Brain microvascular endothelial cell (primary cell): ENCODE data around the gene ETFA.
A peak's percentile ranks its signal among the peaks of the same experiment; 100 is the strongest.

ENCODE experiments used
- DNase-seq: peaks from one replicate; pipeline ENCODE4 v3.0.0-alpha.2; 2020
- H3K27ac ChIP-seq: fragments of 250-450 bp; sonication (Bioruptor Pico); 2 replicates; pipeline ENCODE4 v1.5.1; 2020; ENCODE audit warnings: mild to moderate bottlenecking, moderate library complexity
- H3K27me3 ChIP-seq: fragments of 250-450 bp; sonication (Bioruptor Pico); replicated peaks from 2 replicates; pipeline ENCODE4 v1.5.1; 2020; ENCODE audit warnings: mild to moderate bottlenecking
- H3K36me3 ChIP-seq: fragments of 250-450 bp; sonication (Bioruptor Pico); replicated peaks from 2 replicates; pipeline ENCODE4 v1.5.1; 2020; ENCODE audit warnings: mild to moderate bottlenecking
- H3K4me3 ChIP-seq: 2 replicates; pipeline ENCODE4 v1.5.1; 2011; ENCODE audit warnings: low read depth, mild to moderate bottlenecking, control low read depth, low read length, moderate library complexity
- in situ Hi-C: cut with HindIII; loops from 2 replicates; pipeline ENCODE4 v1.10.0; 2017; ENCODE audit warnings: low sequenced_read_pairs, low pct_ligation_motif_present
- TF ChIP-seq, protein P1 (sequence below): IDR thresholded peaks from 2 replicates; pipeline ENCODE4 v1.5.1; 2011; ENCODE audit warnings: low read depth, mild to moderate bottlenecking, moderate library complexity, low read length, control low read depth, inconsistent platforms; ENCODE audit errors: missing control alignments

Gene ETFA

DNA sequence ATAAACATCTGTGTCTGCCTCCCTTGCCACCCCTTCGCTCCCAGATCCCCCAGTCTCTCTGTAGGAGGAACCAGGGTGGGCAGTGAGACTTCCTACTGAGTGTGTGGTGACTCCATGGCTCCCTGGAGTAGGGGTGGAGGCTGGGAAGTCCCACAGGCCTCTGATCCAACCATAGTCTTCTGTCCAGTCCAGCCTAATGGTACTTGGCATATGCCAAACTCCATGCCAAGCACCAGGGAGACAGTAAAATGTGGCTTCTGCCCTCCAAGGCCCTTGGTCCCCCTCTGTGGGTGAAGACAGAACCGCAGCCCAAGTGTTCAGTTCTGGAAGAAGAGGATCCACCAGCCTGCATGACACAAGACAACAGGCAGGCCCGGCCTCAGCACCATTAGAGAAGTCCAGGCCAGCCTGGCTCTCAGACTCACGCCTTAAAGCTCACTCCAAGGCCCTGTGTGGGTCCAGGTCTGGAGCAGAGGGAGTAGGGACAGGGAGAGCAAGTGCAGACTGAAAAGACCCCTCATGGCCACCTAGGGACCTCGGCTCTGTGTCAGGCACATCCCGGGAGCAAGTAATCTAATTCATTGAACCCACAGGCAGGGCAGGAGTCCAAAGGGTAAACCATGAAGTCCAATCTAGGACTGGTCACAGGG lies 112.7 kb downstream of the ETFA start:
- no peak for DNase-seq
- Histone ChIP-seq H3K4me3 (no peak overlapping the region), H3K27me3 (no peaks in the 10 kb centered on the region), H3K27ac (peak overlapping the region; percentile 21), H3K36me3 (no peaks in the 10 kb centered on the region)
- TF ChIP-seq, protein P1, sequence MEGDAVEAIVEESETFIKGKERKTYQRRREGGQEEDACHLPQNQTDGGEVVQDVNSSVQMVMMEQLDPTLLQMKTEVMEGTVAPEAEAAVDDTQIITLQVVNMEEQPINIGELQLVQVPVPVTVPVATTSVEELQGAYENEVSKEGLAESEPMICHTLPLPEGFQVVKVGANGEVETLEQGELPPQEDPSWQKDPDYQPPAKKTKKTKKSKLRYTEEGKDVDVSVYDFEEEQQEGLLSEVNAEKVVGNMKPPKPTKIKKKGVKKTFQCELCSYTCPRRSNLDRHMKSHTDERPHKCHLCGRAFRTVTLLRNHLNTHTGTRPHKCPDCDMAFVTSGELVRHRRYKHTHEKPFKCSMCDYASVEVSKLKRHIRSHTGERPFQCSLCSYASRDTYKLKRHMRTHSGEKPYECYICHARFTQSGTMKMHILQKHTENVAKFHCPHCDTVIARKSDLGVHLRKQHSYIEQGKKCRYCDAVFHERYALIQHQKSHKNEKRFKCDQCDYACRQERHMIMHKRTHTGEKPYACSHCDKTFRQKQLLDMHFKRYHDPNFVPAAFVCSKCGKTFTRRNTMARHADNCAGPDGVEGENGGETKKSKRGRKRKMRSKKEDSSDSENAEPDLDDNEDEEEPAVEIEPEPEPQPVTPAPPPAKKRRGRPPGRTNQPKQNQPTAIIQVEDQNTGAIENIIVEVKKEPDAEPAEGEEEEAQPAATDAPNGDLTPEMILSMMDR: no peak
- in situ Hi-C loops: no loop called here

DNA sequence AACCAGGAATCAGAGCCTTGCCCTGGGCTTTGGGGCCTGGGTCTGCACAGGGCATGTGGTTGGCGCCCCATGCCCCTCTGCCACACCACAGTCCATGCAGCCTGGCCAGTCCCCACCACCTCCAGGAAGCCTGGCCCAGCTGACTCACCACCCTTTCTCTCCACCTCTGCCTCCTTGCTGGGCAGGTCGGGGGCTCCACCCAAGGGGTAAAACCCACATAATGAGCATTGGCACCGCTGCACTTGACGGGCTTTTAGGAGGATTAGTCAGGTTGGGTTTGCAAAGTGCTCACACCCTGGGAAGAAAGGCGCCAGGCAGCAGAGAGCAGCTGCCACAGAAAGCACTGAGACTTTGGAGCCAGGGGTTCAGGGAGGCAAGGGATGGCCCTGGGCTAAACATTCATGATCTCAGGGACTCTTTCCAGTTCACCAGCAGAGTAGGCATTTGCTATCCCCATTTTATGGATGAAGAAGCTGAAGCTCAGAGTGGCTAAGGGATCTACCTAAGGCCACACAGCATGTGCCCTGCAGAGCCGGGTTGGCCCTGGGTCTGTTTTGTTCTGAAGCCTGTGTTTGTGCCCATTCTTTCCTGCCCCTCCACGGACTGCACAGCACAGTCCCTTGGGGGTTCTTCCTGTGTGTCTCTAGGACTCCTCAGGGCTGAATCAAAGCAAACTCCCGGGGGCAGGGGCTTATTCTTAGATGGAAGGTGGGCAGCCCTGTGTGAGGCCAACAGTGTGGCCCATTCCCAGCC lies 113.4 kb downstream of the ETFA start:
- in situ Hi-C loops: no loop called here
- Histone ChIP-seq H3K4me3 (no peak overlapping the region), H3K27me3 (no peaks in the 10 kb centered on the region), H3K27ac (no peak overlapping the region), H3K36me3 (no peaks in the 10 kb centered on the region)
- TF ChIP-seq, protein P1: no peak
- DNase-seq: no peak

DNA sequence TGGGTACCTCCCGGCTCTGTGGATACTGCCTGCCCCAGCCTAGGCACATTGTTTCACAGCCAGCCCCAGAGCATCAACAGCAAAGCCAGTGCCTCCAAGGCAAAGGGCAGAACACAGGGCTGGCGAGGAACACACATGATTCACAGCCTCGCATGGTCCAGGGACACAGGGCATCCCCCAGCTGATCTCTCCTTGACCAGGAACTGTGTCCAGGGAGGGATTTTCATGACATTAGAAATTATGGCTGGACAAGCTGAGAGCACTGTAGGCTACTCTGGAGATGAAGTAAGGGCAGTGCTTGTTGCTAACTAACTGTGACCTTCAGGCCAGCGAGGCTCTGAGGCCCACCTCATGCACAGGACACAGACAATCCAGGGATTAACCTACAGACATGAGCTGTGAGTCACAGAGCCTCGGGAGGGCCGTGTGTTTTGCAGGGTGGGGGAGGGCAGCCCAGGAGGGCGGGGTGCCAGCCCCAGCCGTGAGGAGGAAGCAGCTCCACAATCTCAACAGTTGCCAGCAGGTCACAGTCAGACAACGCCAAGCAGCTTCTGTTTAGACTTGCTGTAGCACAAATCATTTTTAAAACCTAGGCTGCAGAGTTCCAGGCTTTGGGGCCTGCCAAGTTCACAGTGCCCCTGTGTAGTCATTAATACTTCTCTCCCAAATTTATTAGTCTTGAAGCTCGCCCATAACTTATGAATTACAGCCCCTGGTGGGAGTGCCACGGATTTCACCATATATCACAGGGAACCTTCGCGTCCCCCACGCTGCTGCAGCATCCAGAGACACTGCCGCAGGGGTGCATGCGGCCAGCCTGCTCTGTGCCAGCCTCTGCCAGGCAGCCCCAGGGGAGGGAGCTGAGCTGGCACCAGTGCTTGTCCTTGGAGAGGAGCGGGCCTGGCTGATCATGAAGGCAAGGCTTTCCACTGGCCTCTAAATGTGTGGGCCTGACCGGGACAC lies 114.7 kb downstream of the ETFA start:
- in situ Hi-C loops: no loop called here
- no peak overlapping the region for H3K4me3 ChIP-seq

DNA sequence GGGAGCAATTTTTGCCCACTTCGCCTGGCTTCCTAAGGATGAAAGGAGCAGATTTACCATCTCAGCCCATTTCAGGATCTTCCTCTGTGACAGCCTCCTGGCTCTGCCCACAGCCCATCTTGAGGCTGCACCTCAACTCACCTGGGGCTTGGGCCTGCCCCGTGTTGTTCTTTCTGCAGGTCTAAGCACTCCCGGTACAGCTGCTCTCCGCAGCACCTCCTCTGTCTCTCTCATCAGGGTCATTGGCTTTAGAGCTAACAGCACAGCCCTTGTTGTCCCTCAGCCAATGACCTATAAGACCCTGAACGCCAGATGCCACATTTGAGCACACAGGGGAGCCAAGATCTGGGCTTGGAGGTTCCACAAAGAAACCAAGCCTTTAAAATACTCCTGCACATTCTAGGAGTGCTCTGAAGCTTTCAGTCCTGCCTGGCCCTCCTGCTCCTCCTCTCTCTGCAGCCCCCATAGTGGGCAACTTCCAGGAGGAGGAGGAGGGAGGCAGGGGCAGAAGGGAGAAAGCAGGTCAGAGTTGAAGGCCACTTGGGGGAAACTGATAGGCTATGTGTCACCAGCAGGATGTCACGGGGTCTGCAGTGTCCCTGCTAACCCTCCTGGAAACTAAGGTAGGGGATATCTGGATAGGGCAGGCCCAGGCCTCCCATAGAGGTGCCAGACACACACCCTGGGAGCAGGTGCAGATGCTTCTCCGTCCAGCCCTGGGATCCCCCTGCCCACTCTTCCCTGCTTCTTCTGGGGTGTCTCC lies 115.6 kb downstream of the ETFA start:
- DNase-seq: no peak
- TF ChIP-seq, protein P1: no peak
- Histone ChIP-seq H3K27ac (no peak overlapping the region), H3K4me3 (no peak overlapping the region), H3K36me3 (no peaks in the 10 kb centered on the region), H3K27me3 (no peaks in the 10 kb centered on the region)
- in situ Hi-C loops: no loop called here

More for the DNA sequence above, 114.7 kb downstream of the ETFA start:
- peak; percentile 65 for DNase-seq
- Histone ChIP-seq H3K27ac (no peak overlapping the region), H3K36me3 (no peaks in the 10 kb centered on the region), H3K27me3 (no peaks in the 10 kb centered on the region)
- TF ChIP-seq, protein P1: no peak

DNA sequence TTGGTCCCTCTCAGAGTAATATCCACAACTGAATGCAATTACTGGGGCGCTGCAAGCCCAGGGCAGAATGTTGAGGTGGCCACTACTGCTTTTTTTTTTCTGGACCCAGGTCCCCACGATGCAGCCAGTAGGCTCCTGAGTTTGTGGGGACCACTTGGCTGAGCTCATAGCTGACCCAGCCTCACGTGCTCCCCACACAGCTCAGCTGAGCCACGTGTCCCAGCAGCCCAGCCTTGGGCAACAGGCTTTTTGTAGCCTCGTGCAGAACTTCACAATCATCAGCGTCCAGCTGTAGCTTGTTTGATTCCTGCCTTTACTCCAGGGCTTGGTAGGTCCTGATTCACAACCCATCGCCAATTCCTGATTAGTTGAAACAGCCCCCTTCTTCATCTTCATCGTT lies 117.3 kb downstream of the ETFA start:
- H3K36me3 ChIP-seq: no peaks in the 10 kb centered on the region
- no peak for DNase-seq
- in situ Hi-C loops: no loop called here
- H3K27ac ChIP-seq: no peak overlapping the region
- H3K4me3 ChIP-seq: no peak overlapping the region
- TF ChIP-seq, protein P1: no peak
- H3K27me3 ChIP-seq: no peaks in the 10 kb centered on the region
